GM12891 (cell line): ENCODE measurements around the gene GPX4.

Experiments
- POLR2A ChIP-seq: IDR thresholded peaks from 2 replicates; pipeline ENCODE4 v1.6.1; 2011; ENCODE audit warnings: low read depth, low read length, control low read depth
- POLR2AphosphoS5 ChIP-seq: IDR thresholded peaks from 2 replicates; pipeline ENCODE4 v1.6.1; 2011; ENCODE audit warnings: low read depth, low read length, control low read depth
- POU2F2 ChIP-seq: IDR thresholded peaks from 2 replicates; pipeline ENCODE4 v1.6.1; 2011; ENCODE audit warnings: low read depth, mild to moderate bottlenecking, control low read depth, low read length, moderate library complexity
- SPI1 ChIP-seq: IDR thresholded peaks from 2 replicates; pipeline ENCODE4 v1.6.1; 2011; ENCODE audit warnings: low read depth, low read length, control low read depth
- TAF1 ChIP-seq: IDR thresholded peaks from 2 replicates; pipeline ENCODE4 v1.6.1; 2011; ENCODE audit warnings: low read depth, low read length, control low read depth

DNA sequence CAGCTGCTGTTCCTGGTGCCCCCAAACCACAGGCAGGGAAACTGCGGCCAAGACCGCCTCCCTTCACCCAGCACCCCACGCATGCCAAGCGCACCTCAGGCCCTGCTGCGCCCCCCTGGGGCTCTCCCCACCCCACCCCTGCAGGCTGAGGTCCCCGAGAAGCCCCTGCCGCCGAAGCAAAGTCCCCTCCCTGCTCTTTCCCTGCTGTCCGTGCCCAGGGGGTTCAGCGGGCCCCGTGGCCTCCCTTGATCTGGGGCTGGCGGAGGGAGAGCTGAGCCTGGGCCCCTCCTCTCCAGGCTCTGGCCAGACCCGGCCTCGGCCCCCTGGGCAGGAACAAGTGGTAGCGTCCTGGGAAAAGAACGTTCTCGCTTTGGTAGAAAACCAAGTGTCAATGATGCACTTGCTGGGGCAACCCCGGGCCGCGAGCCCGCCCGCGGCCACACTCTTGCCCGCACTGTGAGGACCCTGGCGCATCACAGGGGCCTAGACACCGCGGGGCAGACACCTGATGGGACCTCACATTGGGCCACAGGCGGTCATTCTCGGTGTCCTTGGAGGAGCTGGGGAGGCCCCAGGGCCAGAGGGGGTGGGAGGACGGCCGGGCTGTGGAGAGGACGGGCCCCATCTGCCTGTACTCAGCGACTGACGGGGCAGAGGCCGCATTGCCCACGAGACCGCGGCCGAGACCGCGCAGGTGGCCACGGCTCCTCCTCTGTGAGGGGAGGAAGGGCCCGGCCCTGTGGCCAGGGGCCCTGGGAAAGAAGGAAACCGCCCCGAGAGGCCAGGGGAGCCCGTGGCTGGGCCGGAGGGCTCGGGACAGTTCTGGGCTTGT, 29.0 kb downstream of the GPX4 start:
- TF ChIP-seq POU2F2 = no peak
- no peak for TF ChIP-seq SPI1
- no peak for TF ChIP-seq POLR2A
- TF ChIP-seq POLR2AphosphoS5 = no peak
- no peak for TF ChIP-seq TAF1
